Left ventricle myocardium inferior (tissue), 1 donor: ENCODE measurements around the gene PGS1. TPM values are rescaled to one million over a fixed set of nuclear protein-coding genes. Genes with fewer than 3 reads are reported as not detected.

Source experiments
- DNase-seq: peaks from one replicate; pipeline ENCODE4 v3.0.0-alpha.2; 2020
- H3K27ac ChIP-seq: fragments of 200-600 bp; replicated peaks from 2 replicates; pipeline ENCODE4 v1.8.0; 2021
- H3K27me3 ChIP-seq: fragments of 200-600 bp; 2 replicates; pipeline ENCODE4 v1.8.0; 2021; ENCODE audit warnings: low read depth
- H3K36me3 ChIP-seq: fragments of 200-600 bp; 2 replicates; pipeline ENCODE4 v1.8.0; 2021
- H3K4me1 ChIP-seq: fragments of 200-600 bp; 2 replicates; pipeline ENCODE4 v1.8.0; 2021
- H3K4me3 ChIP-seq: fragments of 200-600 bp; 2 replicates; pipeline ENCODE4 v1.8.0; 2021; ENCODE audit warnings: mild to moderate bottlenecking, moderate library complexity
- H3K9me3 ChIP-seq: fragments of 200-600 bp; replicated peaks from 2 replicates; pipeline ENCODE4 v1.8.0; 2021
- intact Hi-C: fragments of 100-400 bp; cut with micrococcal nuclease; formaldehyde crosslinking; loops from one replicate; pipeline ENCODE4 v1.11.0; 2022
- total RNA-seq: library from RNA; stranded (reverse); fragmentation: NEBNext Ultra II Directional; extraction: Animal tissue kit (Norgen Biotek cat#: 25700); gene quantifications from one replicate; pipeline ENCODE4 v1.2.1, GENCODE V29; 2021
- TF ChIP-seq, protein P1 (sequence below): fragments of 200-600 bp; IDR thresholded peaks from 2 replicates; pipeline ENCODE4 v1.8.0; 2021; ENCODE audit warnings: antibody characterized with exemption, mild to moderate bottlenecking, borderline replicate concordance
- donor health status: DM: no; HTN: yes; CAD: no; lungs with severe emphysema.

The PGS1 gene
- total RNA-seq, 1 donor from 2014 or later: 17.1 TPM

DNA sequence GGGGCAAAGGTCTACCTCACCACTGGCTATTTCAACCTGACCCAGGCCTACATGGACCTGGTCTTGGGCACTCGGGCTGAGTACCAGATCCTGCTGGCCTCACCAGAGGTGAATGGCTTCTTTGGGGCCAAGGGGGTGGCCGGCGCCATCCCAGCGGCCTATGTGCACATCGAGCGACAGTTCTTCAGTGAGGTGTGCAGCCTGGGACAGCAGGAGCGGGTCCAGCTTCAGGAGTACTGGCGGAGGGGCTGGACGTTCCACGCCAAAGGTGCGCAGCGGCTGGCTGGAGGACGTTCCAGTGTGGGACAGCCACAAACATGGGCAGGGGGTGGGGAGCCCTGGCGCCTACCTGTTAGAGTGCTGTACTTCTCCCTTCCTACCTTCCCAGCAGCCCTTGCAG is 25.4 kb downstream of the PGS1 start:
- DNase-seq: no peak
- intact Hi-C loops: no loop called here
- H3K27ac ChIP-seq: no peak overlapping the region
- no peaks in the 10 kb centered on the region for H3K27me3 ChIP-seq
- H3K9me3 ChIP-seq: no peaks in the 10 kb centered on the region
- no peak overlapping the region for H3K4me3 ChIP-seq
- TF ChIP-seq, protein P1, sequence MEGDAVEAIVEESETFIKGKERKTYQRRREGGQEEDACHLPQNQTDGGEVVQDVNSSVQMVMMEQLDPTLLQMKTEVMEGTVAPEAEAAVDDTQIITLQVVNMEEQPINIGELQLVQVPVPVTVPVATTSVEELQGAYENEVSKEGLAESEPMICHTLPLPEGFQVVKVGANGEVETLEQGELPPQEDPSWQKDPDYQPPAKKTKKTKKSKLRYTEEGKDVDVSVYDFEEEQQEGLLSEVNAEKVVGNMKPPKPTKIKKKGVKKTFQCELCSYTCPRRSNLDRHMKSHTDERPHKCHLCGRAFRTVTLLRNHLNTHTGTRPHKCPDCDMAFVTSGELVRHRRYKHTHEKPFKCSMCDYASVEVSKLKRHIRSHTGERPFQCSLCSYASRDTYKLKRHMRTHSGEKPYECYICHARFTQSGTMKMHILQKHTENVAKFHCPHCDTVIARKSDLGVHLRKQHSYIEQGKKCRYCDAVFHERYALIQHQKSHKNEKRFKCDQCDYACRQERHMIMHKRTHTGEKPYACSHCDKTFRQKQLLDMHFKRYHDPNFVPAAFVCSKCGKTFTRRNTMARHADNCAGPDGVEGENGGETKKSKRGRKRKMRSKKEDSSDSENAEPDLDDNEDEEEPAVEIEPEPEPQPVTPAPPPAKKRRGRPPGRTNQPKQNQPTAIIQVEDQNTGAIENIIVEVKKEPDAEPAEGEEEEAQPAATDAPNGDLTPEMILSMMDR: no peak
- H3K36me3 ChIP-seq: peaks cover 77% of the 10 kb centered on the region
- H3K4me1 ChIP-seq: peaks cover 32% of the 10 kb centered on the region

DNA sequence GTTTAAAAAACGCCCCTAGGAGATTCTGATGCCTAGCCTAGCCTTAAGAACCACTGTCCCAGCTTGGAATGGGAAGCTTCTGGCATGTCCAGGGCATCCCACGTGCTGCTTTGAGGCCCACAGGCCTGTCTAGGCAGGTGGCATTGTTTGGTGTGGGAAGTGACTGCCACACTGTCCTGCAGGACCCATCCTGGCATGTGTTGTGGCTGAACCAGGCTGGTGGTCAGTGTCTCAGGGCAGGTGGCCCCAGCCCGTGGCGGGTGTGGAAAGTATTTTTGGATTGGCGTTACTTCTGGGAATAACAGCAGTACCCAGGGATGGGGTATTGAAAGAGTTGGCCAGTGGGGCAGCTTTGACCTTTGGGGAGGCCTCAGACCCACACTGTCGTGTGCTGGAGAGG is 27.9 kb downstream of the PGS1 start:
- no peak overlapping the region for H3K4me3 ChIP-seq
- no peaks in the 10 kb centered on the region for H3K27me3 ChIP-seq
- peaks cover 51% of the 10 kb centered on the region for H3K36me3 ChIP-seq
- TF ChIP-seq, protein P1: no peak
- no peaks in the 10 kb centered on the region for H3K9me3 ChIP-seq
- no peak for DNase-seq
- intact Hi-C loops: no loop called here
- H3K4me1 ChIP-seq: peaks cover 42% of the 10 kb centered on the region
- no peak overlapping the region for H3K27ac ChIP-seq

DNA sequence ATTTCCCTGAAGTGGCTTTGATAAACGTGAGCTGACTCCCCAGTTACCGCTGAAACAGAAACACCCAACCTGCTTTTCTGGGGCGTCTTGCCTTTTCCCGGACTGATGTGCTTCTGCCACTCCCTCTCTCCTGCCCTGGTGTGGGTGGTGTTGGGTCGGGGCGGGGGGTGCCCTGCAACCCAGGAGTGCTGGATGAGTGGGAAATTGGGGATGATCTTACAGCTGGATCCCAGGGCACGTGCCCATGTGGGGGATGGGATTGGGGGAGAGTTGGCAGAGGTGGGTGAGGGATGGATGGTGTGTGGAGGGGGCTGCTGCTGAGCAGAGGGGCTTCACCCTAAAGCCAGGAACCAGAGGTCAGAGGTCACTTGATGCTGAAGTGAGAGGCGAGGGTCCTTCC is 28.5 kb downstream of the PGS1 start:
- Histone ChIP-seq H3K9me3 (no peaks in the 10 kb centered on the region), H3K4me1 (peaks cover 44% of the 10 kb centered on the region), H3K27ac (no peak overlapping the region), H3K4me3 (no peak overlapping the region), H3K36me3 (peaks cover 46% of the 10 kb centered on the region), H3K27me3 (no peaks in the 10 kb centered on the region)
- no peak for DNase-seq
- intact Hi-C loops: no loop called here
- TF ChIP-seq, protein P1: no peak

DNA sequence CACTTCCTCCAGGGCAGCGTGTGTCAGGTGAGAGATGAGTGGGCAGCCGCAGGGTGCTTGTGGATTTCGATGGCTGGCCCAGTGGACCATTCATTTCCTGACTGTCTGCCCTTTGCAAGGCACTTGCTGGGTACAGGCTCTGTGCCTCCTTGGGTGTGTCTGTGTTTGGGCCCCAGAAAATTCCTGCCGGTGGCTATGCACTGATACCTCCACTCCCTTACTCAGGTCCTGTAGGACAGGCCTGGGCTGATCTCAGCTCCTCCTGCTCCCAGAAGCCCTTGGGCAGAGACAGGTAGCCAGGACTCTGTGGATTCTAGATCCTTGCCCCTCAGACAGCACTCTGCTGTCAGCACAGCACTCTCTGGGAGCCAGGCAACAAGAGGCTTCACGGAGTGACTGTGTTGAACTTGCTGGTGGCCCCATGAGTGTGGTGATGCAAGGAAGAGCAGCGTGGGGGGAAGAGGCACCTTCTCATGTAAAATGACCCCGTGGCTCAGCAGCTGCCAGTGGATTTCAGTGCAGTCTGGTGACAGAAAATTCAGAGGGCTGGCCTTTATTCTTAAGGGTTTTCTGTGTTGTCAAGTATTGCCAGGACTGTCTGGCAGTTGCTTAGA is 29.0 kb downstream of the PGS1 start:
- intact Hi-C loops: no loop called here
- Histone ChIP-seq H3K4me1 (peaks cover 49% of the 10 kb centered on the region), H3K27ac (no peak overlapping the region), H3K4me3 (no peak overlapping the region), H3K27me3 (no peaks in the 10 kb centered on the region), H3K36me3 (peaks cover 40% of the 10 kb centered on the region), H3K9me3 (no peaks in the 10 kb centered on the region)
- DNase-seq: no peak
- TF ChIP-seq, protein P1: no peak

DNA sequence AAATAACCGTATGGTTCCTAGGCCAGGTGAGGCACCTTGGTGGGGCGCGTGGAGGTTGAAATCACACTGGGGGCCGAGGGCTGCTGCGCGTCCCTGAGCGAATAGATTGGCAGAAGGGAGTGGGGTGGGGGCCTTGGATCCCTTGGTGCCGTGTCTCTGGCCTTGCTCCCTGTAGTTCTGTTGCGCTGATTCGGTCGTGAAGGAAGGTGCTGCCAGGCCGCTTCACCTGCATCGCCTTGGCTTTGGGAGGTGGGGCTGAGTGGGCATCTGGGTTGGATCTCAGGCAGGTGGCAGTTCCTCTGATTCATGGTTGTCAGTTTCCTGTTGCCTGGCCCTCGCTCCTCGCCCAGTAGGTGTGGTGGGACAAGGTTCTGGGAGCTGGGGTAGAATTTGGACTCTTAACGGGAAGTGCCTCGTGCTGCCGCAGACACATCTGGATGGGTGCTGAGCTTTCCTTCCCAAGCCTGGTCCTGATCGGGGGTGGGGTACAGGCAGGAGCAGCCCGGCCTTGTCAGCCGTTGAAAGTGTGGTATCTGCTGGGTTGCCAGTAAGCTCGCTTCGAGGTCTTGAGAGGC is 30.1 kb downstream of the PGS1 start:
- intact Hi-C loops: no loop called here
- TF ChIP-seq, protein P1: no peak
- Histone ChIP-seq H3K27me3 (no peaks in the 10 kb centered on the region), H3K9me3 (no peaks in the 10 kb centered on the region), H3K4me3 (no peak overlapping the region), H3K4me1 (peaks cover 60% of the 10 kb centered on the region), H3K27ac (no peak overlapping the region), H3K36me3 (peaks cover 30% of the 10 kb centered on the region)
- DNase-seq: no peak
